K562 (cell line): Measurements from ENCODE around the gene DYSF. TPM values are rescaled to one million over a fixed set of nuclear protein-coding genes. Genes with fewer than 3 reads are reported as not detected.

ENCODE experiments used
- ATAC-seq: fragments of 200-7000 bp; cut with Tn5 transposase; 3 replicates; pipeline ENCODE4 v1.9.1; 2020; ENCODE audit warnings: moderate library complexity
- BruUV-seq: library from RNA; stranded (reverse); fragments of 400-500 nt; replicated peaks from 2 replicates; lab custom pipeline; 2021; lab: Mats Ljungman, UMichigan
- CTCF ChIA-PET: fragments of 300-600 bp; formaldehyde crosslinking; extraction: SDS; loops from one replicate; lab custom pipeline; 2021; ENCODE audit warnings: low intra/inter-chr PET ratio; lab: Yijun Ruan, JAX
- POLR2A ChIA-PET: fragments of 300-600, 350-650 bp; sonication (Branson Sonifier 250); formaldehyde crosslinking; extraction: SDS; loops from one replicate; lab custom pipeline; 2021; ENCODE audit warnings: antibody characterized with exemption, inconsistent platforms; lab: Yijun Ruan, JAX
- DNase-seq, 4 experiments: peaks; one replicate each; pipeline versions ENCODE4 v3.0.0 to v3.0.0-alpha.2; 2011 to 2018; ENCODE audit warnings: low spot score in 3 of 4, mixed read lengths in 3 of 4; ENCODE audit errors: extremely low read depth in 1 of 4
- FAIRE-seq: peaks from 2 replicates; lab custom pipeline; 2011; peaks lifted over from hg19 to GRCh38; lab: Jason Lieb, UNC
- H2AFZ ChIP-seq: 2 replicates; pipeline ENCODE4 v1.6.0; 2011; ENCODE audit warnings: low read depth, low read length, control low read depth, inconsistent platforms
- H3K27ac ChIP-seq: fragments of 200-600 bp; 3 replicates; pipeline ENCODE4 v1.8.0; 2011; ENCODE audit warnings: low read depth, mild to moderate bottlenecking, control low read depth, inconsistent platforms, low read length, moderate library complexity, mixed read lengths; ENCODE audit errors: extremely low read depth
- H3K27me3 ChIP-seq, 2 experiments: fragments of 300-600 bp in 1 of 2; 2 replicates in 1 of 2; 3 replicates in 1 of 2; pipeline versions ENCODE4 v1.6.0 to v1.8.0; 2011; ENCODE audit warnings: inconsistent platforms in 2 of 2, low read length in 2 of 2, mild to moderate bottlenecking in 1 of 2, mixed read lengths in 1 of 2, moderate library complexity in 1 of 2; ENCODE audit not compliant: control insufficient read depth in 2 of 2, insufficient read depth in 2 of 2
- H3K36me3 ChIP-seq: fragments of 300-600 bp; 3 replicates; pipeline ENCODE4 v1.8.0; 2011; ENCODE audit warnings: mild to moderate bottlenecking, low read length, inconsistent platforms; ENCODE audit not compliant: control insufficient read depth, insufficient read depth
- H3K4me1 ChIP-seq, 2 experiments: fragments of 200-600 bp in 1 of 2; replicated peaks in 1 of 2; 2 replicates in 1 of 2; 3 replicates in 1 of 2; pipeline versions ENCODE4 v1.5.1 to v1.8.0; 2011; ENCODE audit warnings: inconsistent platforms in 2 of 2, low read length in 2 of 2, mild to moderate bottlenecking in 1 of 2, mixed read lengths in 1 of 2, moderate library complexity in 1 of 2; ENCODE audit not compliant: control insufficient read depth in 2 of 2, insufficient read depth in 2 of 2
- H3K4me2 ChIP-seq: 2 replicates; pipeline ENCODE4 v1.6.1; 2011; ENCODE audit warnings: low read length, control low read depth, inconsistent platforms, mixed read lengths; ENCODE audit not compliant: insufficient read depth
- H3K4me3 ChIP-seq: fragments of 200-600 bp; sonication (generic), shearing (Covaris generic); 2 replicates; pipeline ENCODE4 v1.5.1; 2016; ENCODE audit warnings: control low read depth, inconsistent platforms
- H3K79me2 ChIP-seq: fragments of 200-600 bp; 3 replicates; pipeline ENCODE4 v1.8.0; 2011; ENCODE audit warnings: low read length, inconsistent platforms; ENCODE audit not compliant: control insufficient read depth, insufficient read depth
- H3K9ac ChIP-seq, 2 experiments: 2 replicates each; pipeline versions ENCODE4 v1.6.0 to v1.6.1; 2011; ENCODE audit warnings: low read depth in 2 of 2, low read length in 2 of 2, control low read depth in 1 of 2, inconsistent platforms in 1 of 2, mild to moderate bottlenecking in 1 of 2, mixed read lengths in 1 of 2; ENCODE audit not compliant: insufficient read depth in 1 of 2
- H3K9me1 ChIP-seq: one replicate; pipeline ENCODE4 v1.6.0; 2011; ENCODE audit warnings: inconsistent platforms, mild to moderate bottlenecking, low read length, moderate library complexity; ENCODE audit not compliant: control insufficient read depth, insufficient read depth
- H3K9me3 ChIP-seq: replicated peaks from 2 replicates; pipeline ENCODE4 v1.5.1; 2011; ENCODE audit warnings: low read depth, low read length, inconsistent platforms; ENCODE audit not compliant: control insufficient read depth, insufficient read depth
- H4K20me1 ChIP-seq: replicated peaks from 2 replicates; pipeline ENCODE4 v1.6.1; 2011; ENCODE audit warnings: low read length, inconsistent platforms, mixed read lengths; ENCODE audit not compliant: control insufficient read depth, insufficient read depth
- CGGBP1 ChIP-seq: fragments of 250-450 bp; sonication (Bioruptor Pico); IDR thresholded peaks from 2 replicates; pipeline ENCODE4 v1.9.0; 2021; ENCODE audit warnings: mild to moderate bottlenecking
- NEUROD1 ChIP-seq: fragments of 150-350 bp; IDR thresholded peaks from 2 replicates; pipeline ENCODE4 v1.6.1; 2014; ENCODE audit warnings: borderline replicate concordance, low read length, low read depth; ENCODE audit not compliant: partially characterized antibody
- STAT6 ChIP-seq: sonication (generic); formaldehyde crosslinking; IDR thresholded peaks from 2 replicates; pipeline ENCODE4 v1.8.1; 2023; ENCODE audit warnings: mild to moderate bottlenecking, missing genetic modification reagents
- ZNF561 ChIP-seq: fragments of 450-650 bp; formaldehyde crosslinking; conservative IDR thresholded peaks from 2 replicates; pipeline ENCODE4 v1.4.0; 2020; ENCODE audit warnings: mild to moderate bottlenecking, moderate library complexity
- WGBS: fragments of 100-300 bp; shearing (Covaris generic); methylation state at CpG from one replicate; pipeline ENCODE4 v1.1.6; 2016; ENCODE audit warnings: low coverage, mixed read lengths; ENCODE audit not compliant: insufficient coverage; ENCODE audit errors: missing lambda C conversion rate; 5-methylcytosine and 5-hydroxymethylcytosine counted together
- in situ Hi-C: fragments of 300-500 bp; cut with MboI; formaldehyde crosslinking; loops from 4 replicates; pipeline ENCODE4 v1.15.0; 2018; ENCODE audit warnings: inconsistent platforms, mixed read lengths
- intact Hi-C: fragments of 100-400 bp; cut with micrococcal nuclease; formaldehyde crosslinking; loops from 2 replicates; pipeline ENCODE4 v1.14.2; 2022
- polyA plus RNA-seq, 8 experiments: library from polyadenylated mRNA; depleted of rRNA in 4 of 8; stranded (reverse) in 5 of 8; unstranded in 3 of 8; fragments of >200 nt; fragmentation: Nextera tagmentation in 2 of 8; fragmentation: Illumina TruSeq in 1 of 8; extraction: Ambion mirVana in 2 of 8; extraction: Trizol in 1 of 8; gene quantifications; 2 replicates each; pipeline versions ENCODE4 v1.2.1 to v1.2.3, GENCODE V29; 2011 to 2014; ENCODE audit warnings: inconsistent platforms in 1 of 8, missing spikeins in 1 of 8
- total RNA-seq, 7 experiments: library from RNA; depleted of rRNA in 6 of 7; stranded (reverse); fragments of >200 nt in 6 of 7; fragmentation: Illumina TruSeq in 2 of 7; extraction: Trizol in 2 of 7; gene quantifications; 2 replicates each; pipeline versions ENCODE4 v1.2.1 to v1.2.3, GENCODE V29; 2011 to 2021; ENCODE audit warnings: low replicate concordance in 1 of 7

The DYSF gene
- total and polyA plus RNA-seq, 9 of the 15 experiments (the other 6 are each of a cell fraction or from before 2014, with no cell fraction given): 0.01 to 0.80 (median 0.29) TPM

DNA sequence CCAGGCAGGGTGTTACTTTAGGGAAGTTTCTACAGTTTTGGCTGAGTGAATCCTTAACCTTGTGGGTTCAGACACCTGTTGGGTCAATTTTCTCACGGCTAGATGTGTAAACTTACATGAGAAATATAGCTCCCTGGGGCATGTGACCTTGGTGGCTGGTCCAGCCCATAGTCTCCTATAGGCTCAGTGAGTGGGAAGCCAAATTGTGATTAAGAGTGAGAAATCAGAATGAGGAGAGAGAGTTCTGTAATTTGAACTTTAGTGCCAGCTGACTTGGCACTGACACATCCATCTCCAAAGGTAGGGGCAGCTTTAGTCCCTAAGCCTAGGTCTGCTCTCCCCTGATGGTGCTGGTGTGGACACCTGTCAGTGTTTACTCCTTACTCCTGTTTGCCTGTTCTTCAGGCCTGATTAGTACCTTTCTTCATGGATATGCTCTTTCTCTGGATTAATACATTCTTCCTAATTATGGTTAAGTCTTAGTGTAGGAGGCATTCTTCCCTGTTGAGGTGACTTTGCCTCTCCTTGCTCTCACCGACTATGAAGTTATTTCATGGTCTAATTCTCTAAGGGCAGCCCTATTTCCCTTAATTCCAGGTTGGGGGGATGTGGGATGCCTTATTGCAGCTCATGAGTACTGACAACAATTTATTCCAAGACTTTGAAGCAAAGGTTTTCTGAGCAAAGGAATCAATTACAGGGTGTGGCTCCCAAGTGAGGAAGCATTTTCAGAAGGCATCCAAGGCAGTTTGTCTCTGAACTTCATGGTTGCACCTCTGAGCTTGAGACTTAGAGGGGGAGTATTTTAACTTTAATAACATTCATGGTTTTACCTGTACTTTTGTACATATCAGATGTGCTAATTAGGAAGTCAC is 177.3 kb downstream of the DYSF start:
- no peak overlapping the region for H2AFZ ChIP-seq
- H3K27ac ChIP-seq: no peak overlapping the region
- intact Hi-C loops (no loop called here), in situ Hi-C loops (no loop called here)
- no peak overlapping the region for H3K4me2 ChIP-seq
- H3K9ac ChIP-seq: no peak overlapping the region
- no peaks in the 10 kb centered on the region for H3K79me2 ChIP-seq
- FAIRE-seq (no peak), ATAC-seq (no peak), DNase-seq (no peak)
- H3K9me3 ChIP-seq: no peaks in the 10 kb centered on the region
- TF ChIP-seq ZNF561: no peak
- no peak for TF ChIP-seq STAT6 (CRISPR knock-in tag)
- no peak for TF ChIP-seq CGGBP1
- TF ChIP-seq NEUROD1: no peak
- no peak overlapping the region for H3K4me3 ChIP-seq
- H3K4me1 ChIP-seq: no peaks in the 10 kb centered on the region
- no peaks in the 10 kb centered on the region for H3K9me1 ChIP-seq
- peaks cover 6 to 8% of the 10 kb centered on the region in 2 experiments; a peak in 4 of 5 replicates for H3K27me3 ChIP-seq
- POLR2A ChIA-PET: no interaction called here
- BruUV-seq: no TSS peak
- no peaks in the 10 kb centered on the region for H3K36me3 ChIP-seq
- WGBS: 0% methylated on average over 2 of the region's 2 CpGs
- CTCF ChIA-PET: no interaction called here
- no peaks in the 10 kb centered on the region for H4K20me1 ChIP-seq
